ENCODE measurements around the gene PWP1. TPM values are rescaled to one million over a fixed set of nuclear protein-coding genes. Genes with fewer than 3 reads are reported as not detected.

Gene PWP1
- total and polyA plus RNA-seq, 10 of the 15 experiments (the other 5 are each of a cell fraction or from before 2014, with no cell fraction given): 42.4 to 283 (median 84.6) TPM

DNA sequence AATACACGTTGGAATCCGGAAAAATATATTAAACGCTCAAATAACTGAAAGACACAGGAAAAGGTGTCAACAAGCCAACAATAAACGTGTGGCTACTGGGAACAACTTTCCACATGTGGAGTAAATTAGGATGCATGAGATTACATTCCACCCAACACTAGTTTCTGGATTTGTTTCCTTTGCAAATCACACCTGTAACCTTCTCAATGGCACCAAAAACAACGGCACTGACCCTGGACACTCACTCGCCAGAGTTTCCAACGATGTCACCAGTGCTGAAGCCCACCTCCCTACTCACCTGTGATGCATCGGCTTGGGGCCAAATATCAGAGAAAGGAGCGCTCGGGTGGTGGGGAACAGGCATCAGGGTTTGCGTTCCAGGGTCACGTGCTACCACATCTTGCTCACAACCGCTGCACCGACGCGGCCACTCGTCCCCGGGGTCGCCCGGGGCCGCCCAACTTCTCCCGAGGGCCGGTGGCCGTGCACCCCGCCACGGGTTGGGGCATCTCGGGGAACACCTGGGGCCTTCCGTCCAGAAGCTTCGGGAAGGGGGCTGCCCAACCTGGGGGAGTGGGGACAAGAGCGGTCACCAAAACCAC lies 74.7 kb downstream of the PWP1 start (continued):
- TF ChIP-seq, protein P1, sequence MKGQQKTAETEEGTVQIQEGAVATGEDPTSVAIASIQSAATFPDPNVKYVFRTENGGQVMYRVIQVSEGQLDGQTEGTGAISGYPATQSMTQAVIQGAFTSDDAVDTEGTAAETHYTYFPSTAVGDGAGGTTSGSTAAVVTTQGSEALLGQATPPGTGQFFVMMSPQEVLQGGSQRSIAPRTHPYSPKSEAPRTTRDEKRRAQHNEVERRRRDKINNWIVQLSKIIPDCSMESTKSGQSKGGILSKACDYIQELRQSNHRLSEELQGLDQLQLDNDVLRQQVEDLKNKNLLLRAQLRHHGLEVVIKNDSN (IDR thresholded peaks at IDR 0.05; ENCODE audit: borderline replicate concordance, extremely low read length, insufficient read depth, low read depth, low read length): peak; percentile 54
- peak; percentile 68 for TF ChIP-seq RAD51 (IDR thresholded peaks at IDR 0.05)

- peaks cover 2 to 5% of the 10 kb centered on the region in 2 experiments for H3K36me3 ChIP-seq (ENCODE audit: control insufficient read depth in 2 of 2, insufficient read depth in 2 of 2, low read length in 1 of 2)
- intact Hi-C loops (cut with micrococcal nuclease; ENCODE audit: unreplicated experiment): loop anchor here (1.0 to 5.0 kb wide), 3 partner anchors 76 to 141 kb away; partner anchors contain the start of gene PWP1
- in situ Hi-C loops (cut with MboI): no loop called here
- TF ChIP-seq PRDM15 (CRISPR knock-in tag; IDR thresholded peaks at IDR 0.05) (no peak), SIN3A (IDR thresholded peaks at IDR 0.05; ENCODE audit: low read depth, low read length) (peak; percentile 47; the same call in 1 of the 2 replicates), SMARCA5 (IDR thresholded peaks at IDR 0.05) (peak; percentile 84; the same call in 1 of the 2 replicates), FOXK2 (IDR thresholded peaks at IDR 0.05) (no peak), RFX5 (IDR thresholded peaks at IDR 0.05; ENCODE audit: low read depth, low read length) (0 out of 2 replicates have a peak, but pooled peaks have one; percentile 7), CHD2 (IDR thresholded peaks at IDR 0.05; ENCODE audit: borderline replicate concordance, low read depth, low read length) (peak; percentile 92), NRF1 (conservative IDR thresholded peaks at IDR 0.05; ENCODE audit: low read depth, low read length) (peak; percentile 83), MYC (IDR thresholded peaks at IDR 0.05; ENCODE audit: insufficient read depth, insufficient read length, insufficient replicate concordance, low read length, severe bottlenecking) (no peak), RCOR1 (conservative IDR thresholded peaks at IDR 0.05; ENCODE audit: low read depth, low read length) (no peak)
- TF ChIP-seq, protein P2, sequence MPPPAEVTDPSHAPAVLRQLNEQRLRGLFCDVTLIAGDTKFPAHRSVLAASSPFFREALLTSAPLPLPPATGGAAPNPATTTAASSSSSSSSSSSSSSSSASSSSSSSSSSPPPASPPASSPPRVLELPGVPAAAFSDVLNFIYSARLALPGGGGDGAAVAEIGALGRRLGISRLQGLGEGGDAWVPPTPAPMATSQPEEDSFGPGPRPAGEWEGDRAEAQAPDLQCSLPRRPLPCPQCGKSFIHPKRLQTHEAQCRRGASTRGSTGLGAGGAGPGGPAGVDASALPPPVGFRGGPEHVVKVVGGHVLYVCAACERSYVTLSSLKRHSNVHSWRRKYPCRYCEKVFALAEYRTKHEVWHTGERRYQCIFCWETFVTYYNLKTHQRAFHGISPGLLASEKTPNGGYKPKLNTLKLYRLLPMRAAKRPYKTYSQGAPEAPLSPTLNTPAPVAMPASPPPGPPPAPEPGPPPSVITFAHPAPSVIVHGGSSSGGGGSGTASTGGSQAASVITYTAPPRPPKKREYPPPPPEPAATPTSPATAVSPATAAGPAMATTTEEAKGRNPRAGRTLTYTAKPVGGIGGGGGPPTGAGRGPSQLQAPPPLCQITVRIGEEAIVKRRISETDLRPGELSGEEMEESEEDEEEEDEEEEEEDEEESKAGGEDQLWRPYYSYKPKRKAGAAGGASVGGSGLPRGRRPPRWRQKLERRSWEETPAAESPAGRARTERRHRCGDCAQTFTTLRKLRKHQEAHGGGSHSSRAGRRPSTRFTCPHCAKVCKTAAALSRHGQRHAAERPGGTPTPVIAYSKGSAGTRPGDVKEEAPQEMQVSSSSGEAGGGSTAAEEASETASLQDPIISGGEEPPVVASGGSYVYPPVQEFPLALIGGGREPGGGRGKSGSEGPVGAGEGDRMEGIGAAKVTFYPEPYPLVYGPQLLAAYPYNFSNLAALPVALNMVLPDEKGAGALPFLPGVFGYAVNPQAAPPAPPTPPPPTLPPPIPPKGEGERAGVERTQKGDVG (CRISPR knock-in tag; IDR thresholded peaks at IDR 0.05): no peak
These were observed 75.4 kb downstream of the PWP1 start, which contains the start of gene PRDM4 for GRCh38 chr12:107760809-107761501. TSS of gene PRDM4 (minus strand) at chr12:107761137. CDS start at chr12:107760515, 622 bp downstream.

More at GRCh38 chr12:107760809-107761501, 75.4 kb downstream of the PWP1 start, which contains the start of gene PRDM4:
- ChIA-PET POLR2A (interaction anchor here (0.6 kb wide), 1 partner anchor 85 kb away, joined by 3 read pairs; no protein-coding TSS in a partner anchor), SMC1A (ENCODE audit: uncharacterized antibody, unreplicated experiment) (interaction anchor here (2.1 to 4.2 kb wide), 3 partner anchors 18 to 126 kb away, joined by 7 to 20 read pairs (median 11); no protein-coding TSS in a partner anchor), CTCF (interaction anchor here (4.8 kb wide), 1 partner anchor 125 kb away, joined by 58 read pairs; no protein-coding TSS in a partner anchor), RAD21 (ENCODE audit: unreplicated experiment) (no interaction called here)
- DNase-seq (ENCODE audit: low read depth, low spot score) (peak; percentile 65), ATAC-seq (peak; percentile 96), FAIRE-seq (peak; percentile 44)
- H3K27ac ChIP-seq (ENCODE audit: control insufficient read depth, insufficient read depth): peak within 1 kb of the TSS; percentile 42
- no peaks in the 10 kb centered on the region for H4K20me1 ChIP-seq (ENCODE audit: control insufficient read depth, insufficient read depth)
- peaks cover 26% of the 10 kb centered on the region for H3K79me2 ChIP-seq (ENCODE audit: control insufficient read depth, insufficient read depth, low read length)
- peaks cover 3% of the 10 kb centered on the region; the same call in 1 of the 2 replicates for H3K4me1 ChIP-seq (ENCODE audit: control insufficient read depth, insufficient read depth, low read length)
- H3K4me3 ChIP-seq: peak within 1 kb of the TSS; percentile 78
- H3K27me3 ChIP-seq (replicated peaks in 1 of 2; ENCODE audit: control insufficient read depth in 2 of 2, insufficient read depth in 2 of 2, low read length in 1 of 2): no peaks in the 10 kb centered on the region
- 3% methylated on average over 55 of the region's 83 CpGs for WGBS (ENCODE audit: insufficient coverage, insufficient replicate concordance, low lambda C conversion rate, missing lambda C conversion rate)
- BruUV-seq (replicated peaks): no TSS peak
- H2AFZ ChIP-seq (ENCODE audit: control insufficient read depth, low read depth, low read length): peak within 1 kb of the TSS; percentile 97
- H3K9ac ChIP-seq (ENCODE audit: control insufficient read depth, insufficient read depth, low read length): peak within 1 kb of the TSS; percentile 73
- no peaks in the 10 kb centered on the region for H3K9me3 ChIP-seq (replicated peaks; ENCODE audit: control insufficient read depth, insufficient read depth, low read length)
- H3K4me2 ChIP-seq (ENCODE audit: control insufficient read depth, insufficient read depth): peak within 1 kb of the TSS; percentile 97

Data from GM12878 (cell line).